HL-60 (cell line): ENCODE data around the gene DRC7.
A peak's percentile ranks its signal among the peaks of the same experiment; 100 is the strongest.

Experiments
- DNase-seq, 2 experiments: peaks; one replicate each; pipeline ENCODE4 v3.0.0-alpha.2; 2010 to 2020; ENCODE audit warnings: low read depth in 1 of 2, low spot score in 1 of 2
- H3K27ac ChIP-seq: fragments of 250-450 bp; sonication (Bioruptor Pico); replicated peaks from 2 replicates; pipeline ENCODE4 v1.5.1; 2020; ENCODE audit warnings: mild to moderate bottlenecking, moderate library complexity
- H3K27me3 ChIP-seq: fragments of 250-450 bp; sonication (Bioruptor Pico); 2 replicates; pipeline ENCODE4 v1.5.1; 2021; ENCODE audit warnings: mild to moderate bottlenecking, moderate library complexity; ENCODE audit not compliant: insufficient read depth, poor library complexity, severe bottlenecking
- H3K4me3 ChIP-seq: replicated peaks from 2 replicates; pipeline ENCODE4 v1.5.1; 2011; ENCODE audit warnings: mild to moderate bottlenecking, control low read depth, low read length; ENCODE audit not compliant: insufficient read depth
- GABPA ChIP-seq: IDR thresholded peaks from 2 replicates; pipeline ENCODE4 v1.6.1; 2012; ENCODE audit warnings: low read depth
- POLR2AphosphoS5 ChIP-seq: IDR thresholded peaks from 2 replicates; pipeline ENCODE4 v1.6.1; 2012; ENCODE audit warnings: low read depth
- SPI1 ChIP-seq: IDR thresholded peaks from 2 replicates; pipeline ENCODE4 v1.6.1; 2012; ENCODE audit warnings: low read depth, mild to moderate bottlenecking, borderline replicate concordance
- TF ChIP-seq, protein P1 (sequence below): IDR thresholded peaks from 2 replicates; pipeline ENCODE4 v1.6.1; 2012; ENCODE audit warnings: low read depth; ENCODE audit not compliant: insufficient replicate concordance
- TF ChIP-seq, protein P2 (sequence below): IDR thresholded peaks from one replicate; pipeline ENCODE4 v1.5.1; 2011; ENCODE audit warnings: low read length, control low read depth, inconsistent platforms; ENCODE audit not compliant: insufficient read depth

Gene DRC7

GRCh38 chr16:57672824-57673223, 21.8 kb upstream of the DRC7 start:
- no peak overlapping the region for H3K4me3 ChIP-seq
- no peak overlapping the region for H3K27ac ChIP-seq
- TF ChIP-seq GABPA (no peak), POLR2AphosphoS5 (no peak)
- TF ChIP-seq, protein P1, sequence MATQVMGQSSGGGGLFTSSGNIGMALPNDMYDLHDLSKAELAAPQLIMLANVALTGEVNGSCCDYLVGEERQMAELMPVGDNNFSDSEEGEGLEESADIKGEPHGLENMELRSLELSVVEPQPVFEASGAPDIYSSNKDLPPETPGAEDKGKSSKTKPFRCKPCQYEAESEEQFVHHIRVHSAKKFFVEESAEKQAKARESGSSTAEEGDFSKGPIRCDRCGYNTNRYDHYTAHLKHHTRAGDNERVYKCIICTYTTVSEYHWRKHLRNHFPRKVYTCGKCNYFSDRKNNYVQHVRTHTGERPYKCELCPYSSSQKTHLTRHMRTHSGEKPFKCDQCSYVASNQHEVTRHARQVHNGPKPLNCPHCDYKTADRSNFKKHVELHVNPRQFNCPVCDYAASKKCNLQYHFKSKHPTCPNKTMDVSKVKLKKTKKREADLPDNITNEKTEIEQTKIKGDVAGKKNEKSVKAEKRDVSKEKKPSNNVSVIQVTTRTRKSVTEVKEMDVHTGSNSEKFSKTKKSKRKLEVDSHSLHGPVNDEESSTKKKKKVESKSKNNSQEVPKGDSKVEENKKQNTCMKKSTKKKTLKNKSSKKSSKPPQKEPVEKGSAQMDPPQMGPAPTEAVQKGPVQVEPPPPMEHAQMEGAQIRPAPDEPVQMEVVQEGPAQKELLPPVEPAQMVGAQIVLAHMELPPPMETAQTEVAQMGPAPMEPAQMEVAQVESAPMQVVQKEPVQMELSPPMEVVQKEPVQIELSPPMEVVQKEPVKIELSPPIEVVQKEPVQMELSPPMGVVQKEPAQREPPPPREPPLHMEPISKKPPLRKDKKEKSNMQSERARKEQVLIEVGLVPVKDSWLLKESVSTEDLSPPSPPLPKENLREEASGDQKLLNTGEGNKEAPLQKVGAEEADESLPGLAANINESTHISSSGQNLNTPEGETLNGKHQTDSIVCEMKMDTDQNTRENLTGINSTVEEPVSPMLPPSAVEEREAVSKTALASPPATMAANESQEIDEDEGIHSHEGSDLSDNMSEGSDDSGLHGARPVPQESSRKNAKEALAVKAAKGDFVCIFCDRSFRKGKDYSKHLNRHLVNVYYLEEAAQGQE = no peak
- H3K27me3 ChIP-seq = no peaks in the 10 kb centered on the region
- no peak for DNase-seq

DNA sequence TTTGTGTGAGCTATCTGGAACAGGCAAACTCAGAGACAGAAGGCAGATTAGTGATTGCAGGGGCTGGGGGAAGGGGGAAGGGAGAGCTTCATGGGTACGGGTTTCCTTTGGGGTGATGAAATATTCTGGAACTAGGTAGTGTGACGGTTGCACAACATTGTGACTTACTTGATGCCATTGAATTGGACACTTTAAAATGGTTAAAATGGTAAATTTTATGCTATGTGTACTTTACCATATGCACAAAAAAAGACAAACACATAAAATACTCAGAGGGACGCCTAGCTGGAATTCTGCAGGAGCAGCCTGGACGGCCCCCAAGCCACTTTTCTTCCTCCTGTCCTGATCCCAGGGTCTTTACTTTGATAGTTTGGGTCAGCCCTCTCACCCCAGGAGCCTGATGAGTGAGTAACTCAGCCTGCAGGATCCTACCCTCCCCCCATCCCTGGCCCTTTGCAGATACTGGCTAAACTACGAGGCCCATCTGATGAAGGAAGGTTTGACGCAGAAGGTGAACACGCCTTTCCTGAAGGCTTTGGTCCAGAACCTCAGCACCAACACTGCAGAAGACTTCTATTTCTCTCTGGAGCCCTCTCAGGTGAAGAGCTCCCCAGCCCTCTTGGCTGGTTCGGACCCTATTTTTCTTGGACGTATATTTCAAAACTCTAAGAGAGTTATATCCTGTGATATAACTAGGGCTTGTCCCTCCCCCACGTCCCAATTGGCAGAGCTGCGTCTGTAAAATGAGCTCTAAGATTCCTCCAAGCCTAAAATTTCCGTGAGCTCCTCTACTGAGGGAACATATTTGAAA, 18.7 kb upstream of the DRC7 start:
- no peaks in the 10 kb centered on the region for H3K27me3 ChIP-seq
- H3K4me3 ChIP-seq = no peak overlapping the region
- DNase-seq = peak; percentile 76 to 79
- H3K27ac ChIP-seq = peak overlapping the region; percentile 53
- TF ChIP-seq SPI1 (no peak), POLR2AphosphoS5 (no peak), GABPA (no peak)
- TF ChIP-seq, protein P2, sequence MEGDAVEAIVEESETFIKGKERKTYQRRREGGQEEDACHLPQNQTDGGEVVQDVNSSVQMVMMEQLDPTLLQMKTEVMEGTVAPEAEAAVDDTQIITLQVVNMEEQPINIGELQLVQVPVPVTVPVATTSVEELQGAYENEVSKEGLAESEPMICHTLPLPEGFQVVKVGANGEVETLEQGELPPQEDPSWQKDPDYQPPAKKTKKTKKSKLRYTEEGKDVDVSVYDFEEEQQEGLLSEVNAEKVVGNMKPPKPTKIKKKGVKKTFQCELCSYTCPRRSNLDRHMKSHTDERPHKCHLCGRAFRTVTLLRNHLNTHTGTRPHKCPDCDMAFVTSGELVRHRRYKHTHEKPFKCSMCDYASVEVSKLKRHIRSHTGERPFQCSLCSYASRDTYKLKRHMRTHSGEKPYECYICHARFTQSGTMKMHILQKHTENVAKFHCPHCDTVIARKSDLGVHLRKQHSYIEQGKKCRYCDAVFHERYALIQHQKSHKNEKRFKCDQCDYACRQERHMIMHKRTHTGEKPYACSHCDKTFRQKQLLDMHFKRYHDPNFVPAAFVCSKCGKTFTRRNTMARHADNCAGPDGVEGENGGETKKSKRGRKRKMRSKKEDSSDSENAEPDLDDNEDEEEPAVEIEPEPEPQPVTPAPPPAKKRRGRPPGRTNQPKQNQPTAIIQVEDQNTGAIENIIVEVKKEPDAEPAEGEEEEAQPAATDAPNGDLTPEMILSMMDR = no peak
- TF ChIP-seq, protein P1 = no peak

DNA sequence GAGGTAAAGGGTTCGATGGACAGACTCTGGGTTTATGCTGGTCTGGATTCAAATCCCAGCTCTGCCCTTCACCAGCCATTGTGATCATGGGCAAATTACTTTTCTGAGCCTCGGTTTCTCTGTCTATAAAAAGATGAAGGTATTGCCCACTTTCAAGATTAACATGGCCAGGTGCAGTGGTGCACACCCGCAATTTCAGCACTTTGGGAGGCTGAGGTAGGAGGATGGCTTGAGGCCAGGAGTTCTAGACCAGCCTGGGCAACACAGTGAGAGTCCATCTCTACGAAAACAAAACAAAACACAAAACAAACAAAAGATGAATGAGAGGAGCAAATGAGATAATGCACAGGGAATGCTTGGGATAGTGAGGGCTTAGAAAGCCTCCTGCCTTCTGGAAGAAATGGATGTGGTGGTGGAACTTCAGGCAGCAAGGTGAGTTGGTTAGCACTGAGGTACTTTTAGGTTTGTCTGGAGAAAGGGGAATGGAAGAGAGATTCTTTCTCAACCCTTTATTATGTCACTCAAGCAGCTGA, 18.0 kb upstream of the DRC7 start:
- TF ChIP-seq SPI1 = no peak
- TF ChIP-seq, protein P1 = no peak
- TF ChIP-seq, protein P2 = no peak
- TF ChIP-seq POLR2AphosphoS5 = no peak
- TF ChIP-seq GABPA = no peak
- no peak for DNase-seq
- H3K27me3 ChIP-seq = no peaks in the 10 kb centered on the region
- no peak overlapping the region for H3K4me3 ChIP-seq
- H3K27ac ChIP-seq = peak overlapping the region; percentile 53
